WI38 (cell line): ENCODE data around the gene CACHD1.

Experiments
- H3K4me3 ChIP-seq: 2 replicates; pipeline ENCODE4 v1.5.1; 2011; ENCODE audit warnings: low read depth, mild to moderate bottlenecking, control low read depth, low read length
- TF ChIP-seq, protein P1 (sequence below): IDR thresholded peaks from 2 replicates; pipeline ENCODE4 v1.5.1; 2012; ENCODE audit warnings: low read depth, mild to moderate bottlenecking, control low read depth, low read length

Gene CACHD1

DNA sequence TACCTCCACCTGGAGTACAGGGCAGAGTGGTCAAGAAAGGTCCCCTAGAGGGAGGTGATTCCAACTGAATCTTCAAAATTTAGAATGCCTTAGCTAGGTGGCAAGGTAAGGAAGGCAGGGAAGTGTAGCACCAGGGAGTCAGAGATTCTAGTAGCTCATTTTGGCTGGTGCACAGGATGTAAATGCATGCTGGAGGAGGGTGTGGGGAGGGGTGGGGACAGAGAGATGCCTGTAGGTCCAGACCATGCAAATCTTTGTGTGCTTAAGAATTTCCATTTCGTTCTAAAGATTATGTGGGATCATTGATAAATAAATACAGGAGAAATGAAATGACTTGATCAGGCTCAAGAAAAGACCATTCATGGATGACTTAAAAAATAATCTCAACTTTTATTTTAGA lies 11.0 kb upstream of the CACHD1 start:
- H3K4me3 ChIP-seq: no peak overlapping the region
- TF ChIP-seq, protein P1, sequence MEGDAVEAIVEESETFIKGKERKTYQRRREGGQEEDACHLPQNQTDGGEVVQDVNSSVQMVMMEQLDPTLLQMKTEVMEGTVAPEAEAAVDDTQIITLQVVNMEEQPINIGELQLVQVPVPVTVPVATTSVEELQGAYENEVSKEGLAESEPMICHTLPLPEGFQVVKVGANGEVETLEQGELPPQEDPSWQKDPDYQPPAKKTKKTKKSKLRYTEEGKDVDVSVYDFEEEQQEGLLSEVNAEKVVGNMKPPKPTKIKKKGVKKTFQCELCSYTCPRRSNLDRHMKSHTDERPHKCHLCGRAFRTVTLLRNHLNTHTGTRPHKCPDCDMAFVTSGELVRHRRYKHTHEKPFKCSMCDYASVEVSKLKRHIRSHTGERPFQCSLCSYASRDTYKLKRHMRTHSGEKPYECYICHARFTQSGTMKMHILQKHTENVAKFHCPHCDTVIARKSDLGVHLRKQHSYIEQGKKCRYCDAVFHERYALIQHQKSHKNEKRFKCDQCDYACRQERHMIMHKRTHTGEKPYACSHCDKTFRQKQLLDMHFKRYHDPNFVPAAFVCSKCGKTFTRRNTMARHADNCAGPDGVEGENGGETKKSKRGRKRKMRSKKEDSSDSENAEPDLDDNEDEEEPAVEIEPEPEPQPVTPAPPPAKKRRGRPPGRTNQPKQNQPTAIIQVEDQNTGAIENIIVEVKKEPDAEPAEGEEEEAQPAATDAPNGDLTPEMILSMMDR: no peak

GRCh38 chr1:64459743-64460142 lies 10.2 kb upstream of the CACHD1 start:
- TF ChIP-seq, protein P1: no peak
- no peak overlapping the region for H3K4me3 ChIP-seq

GRCh38 chr1:64466033-64466432 lies 3.9 kb upstream of the CACHD1 start:
- TF ChIP-seq, protein P1: no peak

GRCh38 chr1:64469116-64469976 lies 583 bp upstream of the CACHD1 start:
- TF ChIP-seq, protein P1: no peak
- peak overlapping the region; percentile 59 for H3K4me3 ChIP-seq

More at GRCh38 chr1:64466033-64466432, 3.9 kb upstream of the CACHD1 start:
- no peak overlapping the region for H3K4me3 ChIP-seq

GRCh38 chr1:64470665-64471217 lies 812 bp downstream of the CACHD1 start:
- H3K4me3 ChIP-seq: peak overlapping the region; percentile 59
- TF ChIP-seq, protein P1: no peak

GRCh38 chr1:64471218-64472039 lies 1.5 kb downstream of the CACHD1 start:
- peak overlapping the region; percentile 59 for H3K4me3 ChIP-seq
- TF ChIP-seq, protein P1: no peak
